Panc1 (cell line): ENCODE measurements around the gene FAM200C.

Source experiments
- POLR2AphosphoS5 ChIP-seq: IDR thresholded peaks from 2 replicates; pipeline ENCODE4 v1.6.1; 2012; ENCODE audit warnings: mild to moderate bottlenecking, low read depth, low read length, moderate library complexity
- SIN3A ChIP-seq: IDR thresholded peaks from 2 replicates; pipeline ENCODE4 v1.6.1; 2012; ENCODE audit warnings: low read depth, mild to moderate bottlenecking, low read length, moderate library complexity, borderline replicate concordance; ENCODE audit not compliant: insufficient read depth
- TCF7L2 ChIP-seq: IDR thresholded peaks from 2 replicates; pipeline ENCODE4 v1.6.1; 2011; ENCODE audit warnings: mild to moderate bottlenecking, low read depth, low read length, inconsistent platforms
- TF ChIP-seq, protein P1 (sequence below): fragments of 450-650 bp; IDR thresholded peaks from 2 replicates; pipeline ENCODE4 v1.5.1; 2017; ENCODE audit warnings: mild to moderate bottlenecking
- TF ChIP-seq, protein P2 (sequence below), 2 experiments: IDR thresholded peaks; 2 replicates each; pipeline ENCODE4 v1.6.1; 2011 to 2012; ENCODE audit warnings: low read depth in 2 of 2, control low read depth in 1 of 2, low read length in 1 of 2, mild to moderate bottlenecking in 1 of 2, moderate library complexity in 1 of 2; ENCODE audit not compliant: insufficient read depth in 1 of 2

DNA sequence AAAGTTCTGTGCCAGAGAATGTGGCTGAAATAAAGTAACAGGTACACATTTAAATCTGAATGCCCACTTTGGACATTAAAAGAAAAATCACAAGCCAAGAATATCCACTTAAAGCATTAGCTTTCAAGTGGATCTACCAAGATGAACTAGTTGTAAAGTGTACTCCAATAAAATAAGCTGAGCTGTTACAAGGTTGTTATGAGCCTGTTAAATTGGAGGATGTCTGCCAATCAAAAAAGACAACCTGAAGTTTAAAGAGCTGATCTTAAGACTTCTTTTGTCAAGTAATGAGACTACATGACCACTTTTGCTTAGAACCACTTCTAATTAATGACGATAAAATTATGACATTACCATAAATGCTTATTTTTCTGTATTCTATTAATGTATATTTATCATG lies 2.4 kb downstream of the FAM200C start:
- TF ChIP-seq SIN3A, result no peak
- TF ChIP-seq, protein P1, sequence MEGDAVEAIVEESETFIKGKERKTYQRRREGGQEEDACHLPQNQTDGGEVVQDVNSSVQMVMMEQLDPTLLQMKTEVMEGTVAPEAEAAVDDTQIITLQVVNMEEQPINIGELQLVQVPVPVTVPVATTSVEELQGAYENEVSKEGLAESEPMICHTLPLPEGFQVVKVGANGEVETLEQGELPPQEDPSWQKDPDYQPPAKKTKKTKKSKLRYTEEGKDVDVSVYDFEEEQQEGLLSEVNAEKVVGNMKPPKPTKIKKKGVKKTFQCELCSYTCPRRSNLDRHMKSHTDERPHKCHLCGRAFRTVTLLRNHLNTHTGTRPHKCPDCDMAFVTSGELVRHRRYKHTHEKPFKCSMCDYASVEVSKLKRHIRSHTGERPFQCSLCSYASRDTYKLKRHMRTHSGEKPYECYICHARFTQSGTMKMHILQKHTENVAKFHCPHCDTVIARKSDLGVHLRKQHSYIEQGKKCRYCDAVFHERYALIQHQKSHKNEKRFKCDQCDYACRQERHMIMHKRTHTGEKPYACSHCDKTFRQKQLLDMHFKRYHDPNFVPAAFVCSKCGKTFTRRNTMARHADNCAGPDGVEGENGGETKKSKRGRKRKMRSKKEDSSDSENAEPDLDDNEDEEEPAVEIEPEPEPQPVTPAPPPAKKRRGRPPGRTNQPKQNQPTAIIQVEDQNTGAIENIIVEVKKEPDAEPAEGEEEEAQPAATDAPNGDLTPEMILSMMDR, result no peak
- no peak for TF ChIP-seq TCF7L2
- TF ChIP-seq POLR2AphosphoS5, result no peak
- TF ChIP-seq, protein P2, sequence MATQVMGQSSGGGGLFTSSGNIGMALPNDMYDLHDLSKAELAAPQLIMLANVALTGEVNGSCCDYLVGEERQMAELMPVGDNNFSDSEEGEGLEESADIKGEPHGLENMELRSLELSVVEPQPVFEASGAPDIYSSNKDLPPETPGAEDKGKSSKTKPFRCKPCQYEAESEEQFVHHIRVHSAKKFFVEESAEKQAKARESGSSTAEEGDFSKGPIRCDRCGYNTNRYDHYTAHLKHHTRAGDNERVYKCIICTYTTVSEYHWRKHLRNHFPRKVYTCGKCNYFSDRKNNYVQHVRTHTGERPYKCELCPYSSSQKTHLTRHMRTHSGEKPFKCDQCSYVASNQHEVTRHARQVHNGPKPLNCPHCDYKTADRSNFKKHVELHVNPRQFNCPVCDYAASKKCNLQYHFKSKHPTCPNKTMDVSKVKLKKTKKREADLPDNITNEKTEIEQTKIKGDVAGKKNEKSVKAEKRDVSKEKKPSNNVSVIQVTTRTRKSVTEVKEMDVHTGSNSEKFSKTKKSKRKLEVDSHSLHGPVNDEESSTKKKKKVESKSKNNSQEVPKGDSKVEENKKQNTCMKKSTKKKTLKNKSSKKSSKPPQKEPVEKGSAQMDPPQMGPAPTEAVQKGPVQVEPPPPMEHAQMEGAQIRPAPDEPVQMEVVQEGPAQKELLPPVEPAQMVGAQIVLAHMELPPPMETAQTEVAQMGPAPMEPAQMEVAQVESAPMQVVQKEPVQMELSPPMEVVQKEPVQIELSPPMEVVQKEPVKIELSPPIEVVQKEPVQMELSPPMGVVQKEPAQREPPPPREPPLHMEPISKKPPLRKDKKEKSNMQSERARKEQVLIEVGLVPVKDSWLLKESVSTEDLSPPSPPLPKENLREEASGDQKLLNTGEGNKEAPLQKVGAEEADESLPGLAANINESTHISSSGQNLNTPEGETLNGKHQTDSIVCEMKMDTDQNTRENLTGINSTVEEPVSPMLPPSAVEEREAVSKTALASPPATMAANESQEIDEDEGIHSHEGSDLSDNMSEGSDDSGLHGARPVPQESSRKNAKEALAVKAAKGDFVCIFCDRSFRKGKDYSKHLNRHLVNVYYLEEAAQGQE (IDR thresholded peaks at IDR 0.05; ENCODE audit: insufficient read depth in 1 of 2, low read depth in 2 of 2, low read length in 1 of 2), result no peak
